Thyroid gland (tissue), 4 donors: ENCODE results near the gene BRWD1.

Experiments used
- CTCF ChIP-seq, 6 experiments: fragments of 200-600 bp in 3 of 6; fragments of 450-650 bp in 3 of 6; sonication (generic) in 3 of 6; IDR thresholded peaks; one replicate each; pipeline ENCODE4 v1.5.1; 2016 to 2019; ENCODE audit warnings: antibody characterized with exemption in 6 of 6, mild to moderate bottlenecking in 2 of 6, inconsistent platforms in 1 of 6, moderate library complexity in 1 of 6
- POLR2A ChIP-seq, 2 donors: fragments of 450-650 bp; IDR thresholded peaks; one replicate each; pipeline ENCODE4 v1.6.1; 2017; ENCODE audit warnings: antibody characterized with exemption in 2 of 2, mild to moderate bottlenecking in 2 of 2, moderate library complexity in 1 of 2

GRCh38 chr21:39327727-39328126, 14.3 kb upstream of the BRWD1 start:
- TF ChIP-seq CTCF (IDR thresholded peaks at IDR 0.05): no peak
- TF ChIP-seq POLR2A (IDR thresholded peaks at IDR 0.05): no peak
